GM18520 (cell line): ENCODE data around the gene IL6ST.
A peak's percentile ranks its signal among the peaks of the same experiment; 100 is the strongest.
"Not testable (repeated sequence)": the region's sequence is repeated elsewhere in the genome, so short reads cannot be mapped to it uniquely, and the experiment has no call there.

Experiments
- ATAC-seq: cut with Tn5 transposase; IDR thresholded peaks from one replicate; pipeline ENCODE4 v1.9.1; 2021; ENCODE audit not compliant: unreplicated experiment

IL6ST gene

DNA sequence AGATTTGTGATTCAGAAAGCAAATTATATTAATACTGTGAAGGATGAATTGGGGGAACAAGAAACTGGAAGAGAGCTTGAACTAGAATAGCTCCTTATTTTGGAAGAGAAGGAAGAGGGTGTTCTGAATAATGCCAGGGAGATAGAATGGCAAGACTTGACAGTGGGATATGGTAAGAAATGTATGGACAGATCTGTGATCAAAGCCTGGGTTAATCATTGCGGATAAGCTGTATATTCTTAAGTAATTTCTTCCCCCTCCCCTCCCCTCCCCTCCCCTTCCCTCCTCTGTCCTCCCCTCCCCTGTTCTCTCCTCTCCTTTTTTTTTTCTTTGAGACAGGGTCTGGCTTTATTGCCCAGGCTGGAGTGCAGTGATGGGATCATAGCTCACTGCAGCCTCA is 10.1 kb upstream of the IL6ST start:
- ATAC-seq, result no peak

DNA sequence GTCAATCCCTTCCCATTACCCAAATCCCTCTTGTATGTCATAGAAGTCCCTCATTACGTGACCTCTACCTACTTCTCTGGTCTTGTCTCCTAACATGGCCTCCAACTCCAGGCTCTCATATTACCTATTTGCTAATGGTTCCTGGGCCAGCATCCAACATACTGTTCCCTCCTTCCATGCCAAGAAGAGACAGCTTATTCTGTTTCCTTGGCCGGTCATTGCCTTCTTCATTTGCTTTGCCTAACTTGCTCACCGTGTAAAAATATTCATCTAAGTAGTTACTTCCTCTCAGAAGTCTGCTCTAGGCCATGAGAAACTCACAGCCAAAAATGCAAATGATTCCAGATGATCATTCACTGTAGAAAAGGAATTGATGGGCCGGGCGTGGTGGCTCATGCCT is 8.9 kb upstream of the IL6ST start:
- ATAC-seq, result no peak

DNA sequence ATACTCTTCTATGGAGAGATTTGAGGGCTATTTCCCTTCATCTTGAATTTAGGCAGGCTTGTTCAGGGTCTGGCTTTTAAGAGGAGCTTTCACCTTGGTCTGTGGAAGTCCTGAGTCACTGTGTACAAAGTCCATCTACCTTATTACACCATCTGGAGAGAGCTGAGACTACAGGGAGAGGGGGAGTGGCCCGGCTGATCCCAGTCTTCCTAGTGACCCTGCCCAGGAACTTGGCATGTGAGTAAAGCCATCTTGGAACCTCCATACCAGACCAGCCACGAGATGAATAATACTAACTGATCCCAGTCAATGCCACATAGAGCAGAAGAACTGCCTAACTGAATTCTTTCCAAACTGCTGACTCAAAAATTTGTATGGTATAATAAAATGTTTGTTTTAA is 8.4 kb upstream of the IL6ST start:
- ATAC-seq, result no peak

GRCh38 chr5:56002303-56002702 is 7.5 kb upstream of the IL6ST start:
- no peak for ATAC-seq

DNA sequence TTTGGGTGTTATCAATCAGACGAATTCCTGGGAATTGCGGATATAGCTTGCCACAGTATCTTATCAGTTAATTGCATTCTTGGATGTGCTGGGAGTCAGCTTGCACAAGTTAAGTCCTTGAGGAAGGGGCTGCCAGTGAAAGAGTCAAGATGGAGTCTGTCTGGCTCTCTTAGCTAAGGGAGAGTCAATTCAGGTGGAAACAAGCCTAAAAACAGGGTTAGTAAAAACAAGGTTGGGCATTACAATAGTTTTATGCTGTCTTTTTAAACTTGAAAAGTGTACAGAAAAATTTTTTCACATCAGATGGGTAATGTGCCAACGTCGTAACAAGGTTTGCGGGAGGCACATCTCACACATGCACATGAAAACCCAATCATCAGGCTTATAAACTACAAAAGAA is 5.5 kb upstream of the IL6ST start:
- ATAC-seq, result not testable (repeated sequence)

GRCh38 chr5:55998966-55999365 is 4.2 kb upstream of the IL6ST start:
- ATAC-seq, result no peak

- ATAC-seq, result no peak
These were observed 3.1 kb upstream of the IL6ST start for GRCh38 chr5:55997742-55998351.

- ATAC-seq, result peak; percentile 95
These were observed 493 bp upstream of the IL6ST start for GRCh38 chr5:55994998-55995914.

- ATAC-seq, result no peak
These were observed 850 bp downstream of the IL6ST start for GRCh38 chr5:55993731-55994494.

DNA sequence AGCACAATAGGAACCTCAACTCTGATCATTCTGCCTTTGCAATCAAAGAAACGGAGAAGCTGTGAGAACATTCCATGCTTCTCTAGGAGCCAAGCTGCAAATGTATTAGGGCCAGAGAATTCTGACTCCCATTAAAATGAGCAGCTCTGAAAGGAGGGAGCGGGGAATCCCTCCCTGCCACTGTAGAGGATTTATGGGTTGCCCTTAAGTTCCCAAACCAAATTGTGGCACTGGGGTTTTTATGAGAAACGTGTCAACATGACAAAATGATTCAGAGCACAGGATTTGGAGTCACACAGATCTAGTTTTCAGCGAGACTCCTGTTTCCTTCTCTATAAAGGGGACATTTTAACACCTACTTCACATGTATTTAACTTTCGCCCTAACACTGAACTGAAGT is 1.8 kb downstream of the IL6ST start:
- no peak for ATAC-seq

DNA sequence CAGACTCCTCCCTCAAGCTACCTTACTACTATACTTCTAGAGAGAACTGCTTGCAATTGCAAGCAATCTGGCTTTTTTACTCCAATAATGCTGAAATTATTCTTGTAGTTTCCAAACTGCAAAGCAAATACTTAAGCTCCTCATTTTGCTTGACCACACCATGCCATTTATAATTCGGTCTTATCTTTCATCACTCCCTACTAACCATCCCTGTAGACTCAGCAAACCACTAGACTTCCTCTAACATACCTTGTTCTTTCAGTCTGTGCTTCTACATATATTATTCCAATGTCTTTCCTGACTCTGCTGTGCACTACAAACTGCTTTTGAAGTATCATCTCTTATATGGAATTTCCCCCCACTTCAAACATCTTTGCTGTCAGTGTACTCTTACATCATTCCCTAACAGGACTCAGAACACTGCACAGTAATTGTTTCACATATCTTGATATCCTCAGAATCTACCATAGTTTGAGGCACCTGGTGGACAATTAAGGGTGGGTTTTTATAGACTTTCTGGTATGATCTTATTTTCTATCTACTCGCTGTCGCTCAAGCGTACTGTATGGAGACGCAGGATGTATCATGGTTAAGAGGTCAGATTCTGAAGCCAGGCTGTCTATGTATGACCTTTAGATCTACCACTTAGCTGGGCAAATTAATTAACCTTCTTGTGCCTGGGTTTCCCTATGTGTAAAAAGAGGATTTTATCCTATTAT is 2.8 kb downstream of the IL6ST start:
- no peak for ATAC-seq

DNA sequence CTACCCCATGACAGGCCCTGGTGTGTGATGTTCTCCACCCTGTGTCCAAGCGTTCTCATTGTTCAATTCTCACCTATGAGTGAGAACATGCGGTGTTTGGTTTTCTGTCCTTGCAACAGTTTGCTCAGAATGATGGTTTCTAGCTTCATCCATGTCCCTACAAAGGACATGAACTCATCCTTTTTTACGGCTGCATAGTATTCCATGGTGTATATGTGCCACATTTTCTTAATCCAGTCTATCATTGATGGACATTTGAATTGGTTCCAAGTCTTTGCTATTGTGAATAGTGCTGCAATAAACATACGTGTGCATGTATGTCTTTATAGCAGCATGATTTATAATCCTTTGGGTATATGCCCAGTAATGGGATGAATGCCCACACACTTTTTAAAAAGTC is 3.9 kb downstream of the IL6ST start:
- not testable (repeated sequence) for ATAC-seq

- ATAC-seq, result no peak
These were observed 4.9 kb downstream of the IL6ST start for GRCh38 chr5:55989860-55990259.

DNA sequence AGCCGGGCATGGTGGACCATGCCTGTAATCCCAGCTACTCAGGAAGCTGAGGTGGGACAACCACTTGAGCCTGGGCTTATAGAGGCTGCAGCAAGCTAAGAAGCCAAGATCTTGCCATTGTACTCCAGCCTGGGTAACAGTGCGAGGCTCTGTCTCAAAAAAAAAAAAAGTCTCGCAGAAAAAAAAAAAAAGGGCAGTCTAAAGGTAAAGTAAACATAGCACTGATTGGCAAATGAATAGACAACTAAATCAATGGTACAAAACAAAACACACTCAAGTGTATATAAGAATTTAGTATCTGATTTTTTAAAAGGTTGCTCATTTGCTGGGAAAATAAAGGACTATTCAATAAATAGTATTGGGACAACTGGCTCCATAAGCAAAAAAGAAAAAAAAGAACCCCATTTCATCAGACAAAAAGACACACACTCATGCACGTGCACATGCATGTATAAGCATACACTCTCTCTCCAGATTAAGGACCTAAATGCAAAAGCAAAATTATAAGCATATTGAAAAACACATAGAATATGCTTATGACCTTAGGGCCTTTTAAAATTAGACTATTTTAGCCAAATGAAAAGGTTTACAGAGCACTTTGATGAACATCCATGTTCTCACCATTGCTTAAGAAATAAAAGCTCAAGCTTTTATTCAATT is 5.7 kb downstream of the IL6ST start:
- ATAC-seq, result no peak

- not testable (repeated sequence) for ATAC-seq
These were observed 6.3 kb downstream of the IL6ST start for GRCh38 chr5:55988428-55988827.

- ATAC-seq, result no peak
These were observed 7.8 kb downstream of the IL6ST start for GRCh38 chr5:55986931-55987330.

DNA sequence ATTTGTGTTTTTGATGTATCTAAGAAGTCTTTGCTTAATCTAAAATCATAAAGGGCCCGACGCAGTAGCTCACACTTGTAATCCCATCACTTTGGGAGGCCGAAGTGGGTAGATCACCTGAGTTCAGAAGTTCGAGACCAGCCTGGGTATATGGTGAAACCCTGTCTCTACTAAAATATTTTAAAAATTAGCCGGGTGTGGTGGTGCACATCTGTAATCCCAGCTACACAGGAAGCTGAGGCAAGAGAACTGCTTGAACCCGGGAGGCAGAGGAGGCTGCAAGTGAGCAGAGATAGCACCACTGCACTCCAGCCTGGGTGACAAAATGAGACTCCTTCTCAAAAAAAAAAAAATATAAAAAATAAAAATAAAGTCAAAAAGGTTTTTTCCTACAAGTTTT is 9.6 kb downstream of the IL6ST start:
- no peak for ATAC-seq

DNA sequence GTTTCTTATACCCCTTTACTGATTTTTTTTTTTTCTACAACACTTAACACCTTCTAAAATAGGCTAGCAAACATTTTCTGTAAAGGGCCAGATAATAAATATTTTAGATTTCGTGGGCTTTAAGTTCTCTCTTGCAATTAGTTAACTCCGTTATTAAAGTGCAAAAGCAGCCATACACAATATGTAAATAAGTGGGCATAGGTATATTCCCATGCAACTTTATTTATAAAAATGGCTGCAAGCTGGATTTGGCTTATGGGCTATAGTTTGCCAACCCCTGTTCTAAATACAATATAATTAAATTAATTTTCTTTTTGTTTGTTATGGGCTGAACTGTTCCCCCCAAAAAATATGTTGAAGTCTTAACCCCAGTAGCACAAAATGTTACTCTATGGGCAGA is 10.8 kb downstream of the IL6ST start:
- ATAC-seq, result no peak

DNA sequence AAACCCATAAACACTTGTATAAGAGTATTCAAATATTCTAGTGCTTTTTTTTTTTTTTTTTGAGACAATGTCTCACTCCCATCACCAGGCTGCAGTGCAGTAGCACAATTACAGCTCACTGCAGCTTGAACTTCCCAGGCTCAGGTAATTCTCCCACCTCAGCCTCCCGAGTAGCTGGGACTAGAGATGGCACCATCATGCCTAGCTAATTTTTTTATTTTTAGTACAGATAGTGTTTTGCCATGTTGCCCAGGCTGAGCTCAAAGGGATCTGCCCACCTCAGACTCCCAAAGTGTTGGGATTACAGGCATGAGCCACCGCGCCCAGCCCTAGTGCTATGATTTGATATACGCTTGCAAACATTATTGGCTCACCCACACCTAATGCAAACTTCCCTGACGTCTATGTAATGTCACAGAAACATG is 11.8 kb downstream of the IL6ST start:
- no peak for ATAC-seq

DNA sequence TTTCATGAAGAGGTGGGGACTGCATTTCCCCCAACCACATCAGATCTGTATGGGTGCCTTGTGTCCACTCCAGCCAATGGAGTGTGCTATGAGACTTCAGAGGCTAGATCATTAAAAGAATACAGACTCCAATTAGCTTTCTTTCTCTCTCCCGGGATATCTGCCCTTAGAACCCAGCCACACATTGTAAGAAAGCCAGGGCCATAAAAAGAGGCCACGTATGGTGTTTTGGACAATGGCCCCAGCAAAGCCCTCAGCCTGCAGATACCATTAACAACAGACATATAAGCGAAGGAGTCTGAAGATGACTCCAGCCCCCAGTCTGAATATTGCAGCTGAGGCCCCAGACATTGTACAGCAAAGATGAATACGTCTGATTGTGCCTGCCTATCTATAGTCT is 21.5 kb downstream of the IL6ST start:
- ATAC-seq, result no peak

GRCh38 chr5:55969956-55970355 is 24.8 kb downstream of the IL6ST start:
- no peak for ATAC-seq
